Endothelial cell of umbilical vein (primary cell): ENCODE results near the gene ADM2. TPM values are rescaled to one million over a fixed set of nuclear protein-coding genes. Genes with fewer than 3 reads are reported as not detected.
"Not testable (repeated sequence)": the region's sequence is repeated elsewhere in the genome, so short reads cannot be mapped to it uniquely, and the experiment has no call there.

Experiments
- BruUV-seq: library from RNA; stranded (reverse); fragments of 400-500 nt; replicated peaks from 2 replicates; lab custom pipeline; 2021; lab: Mats Ljungman, UMichigan
- CTCF ChIA-PET: fragments of 300-600, 350-600 bp; sonication (Branson Sonifier 250); formaldehyde crosslinking; loops from one replicate; lab custom pipeline; 2021; ENCODE audit warnings: antibody characterized with exemption, inconsistent platforms; lab: Charles Lee
- POLR2A ChIA-PET: fragments of 300-600, 350-600 bp; sonication (Branson Sonifier 250); formaldehyde crosslinking; loops from one replicate; lab custom pipeline; 2021; ENCODE audit warnings: antibody characterized with exemption, inconsistent platforms; lab: Charles Lee
- DNase-seq: peaks from one replicate; pipeline ENCODE4 v3.0.0-alpha.2; 2011; ENCODE audit warnings: low read depth, low spot score
- FAIRE-seq: peaks from 2 replicates; lab custom pipeline; 2011; peaks lifted over from hg19 to GRCh38; lab: Jason Lieb, UNC
- H2AFZ ChIP-seq: 2 replicates; pipeline ENCODE4 v1.6.0; 2012; ENCODE audit warnings: low read depth, low read length, control low read depth, inconsistent platforms
- H3K27ac ChIP-seq: 2 replicates; pipeline ENCODE4 v1.5.1; 2011; ENCODE audit warnings: low read depth, mild to moderate bottlenecking, control low read depth, low read length, moderate library complexity; ENCODE audit not compliant: insufficient read depth
- H3K27me3 ChIP-seq, 2 experiments: 2 replicates each; pipeline versions ENCODE4 v1.6.0 to v1.6.1; 2011; ENCODE audit warnings: low read length in 2 of 2, mixed read lengths in 1 of 2; ENCODE audit not compliant: control insufficient read depth in 2 of 2, insufficient read depth in 2 of 2
- H3K36me3 ChIP-seq, 2 experiments: 2 replicates in 1 of 2; 3 replicates in 1 of 2; pipeline ENCODE4 v1.5.1; 2011; ENCODE audit warnings: low read length in 2 of 2, mild to moderate bottlenecking in 1 of 2, moderate library complexity in 1 of 2; ENCODE audit not compliant: control insufficient read depth in 2 of 2, insufficient read depth in 2 of 2; ENCODE audit errors: extremely low read depth in 1 of 2
- H3K4me1 ChIP-seq: 3 replicates; pipeline ENCODE4 v1.5.1; 2011; ENCODE audit warnings: mild to moderate bottlenecking, low read length; ENCODE audit not compliant: control insufficient read depth, insufficient read depth; ENCODE audit errors: extremely low read depth
- H3K4me2 ChIP-seq: 2 replicates; pipeline ENCODE4 v1.6.1; 2011; ENCODE audit warnings: low read length, control low read depth, mixed read lengths; ENCODE audit not compliant: insufficient read depth
- H3K4me3 ChIP-seq, 3 experiments: fragments of 200-600 bp in 1 of 3; sonication (generic), shearing (Covaris generic) in 1 of 3; replicated peaks in 1 of 3; 2 replicates each; pipeline ENCODE4 v1.5.1; 2011 to 2016; ENCODE audit warnings: control low read depth in 3 of 3, low read length in 3 of 3, mild to moderate bottlenecking in 2 of 3, inconsistent platforms in 1 of 3, low read depth in 1 of 3, moderate library complexity in 1 of 3; ENCODE audit not compliant: insufficient read depth in 1 of 3
- H3K79me2 ChIP-seq: 2 replicates; pipeline ENCODE4 v1.6.0; 2012; ENCODE audit warnings: low read length, inconsistent platforms; ENCODE audit not compliant: control insufficient read depth, insufficient read depth
- H3K9ac ChIP-seq: replicated peaks from 2 replicates; pipeline ENCODE3; 2011; ENCODE audit warnings: low read length, control low read depth; ENCODE audit not compliant: insufficient read depth; ENCODE audit errors: extremely low read depth
- H3K9me1 ChIP-seq: replicated peaks from 3 replicates; pipeline ENCODE4 v1.6.0; 2011; ENCODE audit warnings: mild to moderate bottlenecking, low read length; ENCODE audit not compliant: control insufficient read depth, insufficient read depth; ENCODE audit errors: extremely low read depth
- H3K9me3 ChIP-seq: replicated peaks from 2 replicates; pipeline ENCODE4 v1.5.1; 2012; ENCODE audit warnings: low read length, inconsistent platforms; ENCODE audit not compliant: control insufficient read depth, insufficient read depth
- H4K20me1 ChIP-seq: replicated peaks from 2 replicates; pipeline ENCODE3; 2011; ENCODE audit warnings: mild to moderate bottlenecking, low read length; ENCODE audit not compliant: control insufficient read depth, insufficient read depth; ENCODE audit errors: extremely low read depth
- CTCF ChIP-seq, 2 donors: IDR thresholded peaks; 1 replicate in 1 of 2; 2 replicates in 1 of 2; pipeline ENCODE4 v1.5.1; 2011; ENCODE audit warnings: low read length in 2 of 2, mild to moderate bottlenecking in 2 of 2, moderate library complexity in 2 of 2, control low read depth in 1 of 2, inconsistent platforms in 1 of 2, low read depth in 1 of 2; ENCODE audit not compliant: insufficient read depth in 1 of 2; ENCODE audit errors: extremely low read depth in 1 of 2
- EZH2 ChIP-seq: IDR thresholded peaks from 2 replicates; pipeline ENCODE4 v1.6.1; 2012; ENCODE audit warnings: borderline replicate concordance, low read depth, mild to moderate bottlenecking, moderate library complexity, low read length, inconsistent platforms; ENCODE audit not compliant: severe bottlenecking
- FOS ChIP-seq: IDR thresholded peaks from 2 replicates; pipeline ENCODE4 v1.6.1; 2011; ENCODE audit warnings: mild to moderate bottlenecking, low read length, moderate library complexity, borderline replicate concordance; ENCODE audit not compliant: insufficient read depth
- GATA2 ChIP-seq: IDR thresholded peaks from 2 replicates; pipeline ENCODE4 v1.7.0; 2011; ENCODE audit warnings: low read depth, mild to moderate bottlenecking, moderate library complexity, mixed read lengths, low read length; ENCODE audit not compliant: insufficient read length, insufficient read depth
- JUN ChIP-seq: IDR thresholded peaks from 2 replicates; pipeline ENCODE4 v1.6.1; 2011; ENCODE audit warnings: borderline replicate concordance, low read depth; ENCODE audit not compliant: insufficient read length, insufficient read depth
- MAX ChIP-seq: IDR thresholded peaks from 2 replicates; pipeline ENCODE4 v1.6.1; 2011; ENCODE audit not compliant: insufficient read depth, insufficient read length
- MYC ChIP-seq: IDR thresholded peaks from one replicate; pipeline ENCODE4 v1.6.1; 2011; ENCODE audit warnings: mild to moderate bottlenecking, low read depth, low read length
- POLR2A ChIP-seq: IDR thresholded peaks from 2 replicates; pipeline ENCODE4 v1.6.1; 2012; ENCODE audit warnings: low read depth, mild to moderate bottlenecking, control low read depth, low read length
- POLR2AphosphoS5 ChIP-seq: IDR thresholded peaks from 2 replicates; pipeline ENCODE4 v1.6.1; 2012; ENCODE audit warnings: low read depth, mild to moderate bottlenecking, control low read depth, low read length, moderate library complexity; ENCODE audit not compliant: insufficient read depth
- dilution Hi-C: fragments of 300-500 bp; cut with MboI; formaldehyde crosslinking; loops from one replicate; pipeline ENCODE4 v1.15.0; 2019; ENCODE audit warnings: low sequenced_read_pairs; ENCODE audit not compliant: extremely low pct_ligation_motif_present
- intact Hi-C: fragments of 100-400 bp; cut with micrococcal nuclease; formaldehyde crosslinking; loops from one replicate; pipeline ENCODE4 v1.10.0; 2022
- polyA plus RNA-seq, 4 experiments: library from polyadenylated mRNA; depleted of rRNA in 3 of 4; stranded (reverse) in 3 of 4; unstranded in 1 of 4; fragments of >200 nt; gene quantifications; 2 replicates each; pipeline versions ENCODE4 v1.2.1 to v1.2.3, GENCODE V29; 2011 to 2012; ENCODE audit warnings: missing spikeins in 1 of 4
- total RNA-seq: library from RNA; stranded (reverse); gene quantifications from 2 replicates; pipeline ENCODE4 v1.2.3, GENCODE V29; 2021

ADM2 gene
- total and polyA plus RNA-seq, 2 donors (not counting 3 experiments of a cell fraction or from before 2014, with no cell fraction given), result 0.28 to 1.5 TPM

GRCh38 chr22:50432131-50432876 lies 49.0 kb upstream of the ADM2 start:
- H3K9me3 ChIP-seq, result no peaks in the 10 kb centered on the region
- no peak overlapping the region for H3K4me2 ChIP-seq
- no peaks in the 10 kb centered on the region for H3K79me2 ChIP-seq
- H3K9me1 ChIP-seq, result no peaks in the 10 kb centered on the region
- dilution Hi-C loops, result no loop called here
- H4K20me1 ChIP-seq, result no peaks in the 10 kb centered on the region
- DNase-seq (no peak), FAIRE-seq (no peak)
- POLR2A ChIA-PET, result no interaction called here
- CTCF ChIA-PET, result no interaction called here
- H3K4me1 ChIP-seq, result no peaks in the 10 kb centered on the region
- no peak for TF ChIP-seq JUN
- no peak for TF ChIP-seq POLR2A
- TF ChIP-seq EZH2, result no peak
- TF ChIP-seq MAX, result no peak
- no peak for TF ChIP-seq POLR2AphosphoS5
- no peak for TF ChIP-seq MYC
- no peak for TF ChIP-seq GATA2
- TF ChIP-seq FOS, result no peak
- TF ChIP-seq CTCF (IDR thresholded peaks at IDR 0.05; ENCODE audit: extremely low read depth in 1 of 2, insufficient read depth in 1 of 2, low read depth in 1 of 2, low read length in 2 of 2), result no peak
- intact Hi-C loops, result no loop called here
- no TSS peak for BruUV-seq
- no peak overlapping the region for H3K9ac ChIP-seq
- no peak overlapping the region for H3K27ac ChIP-seq
- H3K27me3 ChIP-seq, result no peaks in the 10 kb centered on the region
- no peak overlapping the region for H3K4me3 ChIP-seq
- H3K36me3 ChIP-seq, result peaks cover 6 to 38% of the 10 kb centered on the region in 2 experiments
- H2AFZ ChIP-seq, result no peak overlapping the region

GRCh38 chr22:50432877-50433510 lies 48.3 kb upstream of the ADM2 start:
- H3K27me3 ChIP-seq, CTCF ChIA-PET, H3K4me2 ChIP-seq, H2AFZ ChIP-seq, H3K9ac ChIP-seq, H3K27ac ChIP-seq, H3K79me2 ChIP-seq, H3K4me1 ChIP-seq, FAIRE-seq, intact Hi-C loops, POLR2A ChIA-PET, H3K9me3 ChIP-seq, DNase-seq, H3K9me1 ChIP-seq, dilution Hi-C loops, H3K4me3 ChIP-seq, BruUV-seq, H4K20me1 ChIP-seq: not testable (repeated sequence)
- peaks cover 6 to 44% of the 10 kb centered on the region in 2 experiments for H3K36me3 ChIP-seq
